ENCODE measurements around the gene ADAM12.

DNA sequence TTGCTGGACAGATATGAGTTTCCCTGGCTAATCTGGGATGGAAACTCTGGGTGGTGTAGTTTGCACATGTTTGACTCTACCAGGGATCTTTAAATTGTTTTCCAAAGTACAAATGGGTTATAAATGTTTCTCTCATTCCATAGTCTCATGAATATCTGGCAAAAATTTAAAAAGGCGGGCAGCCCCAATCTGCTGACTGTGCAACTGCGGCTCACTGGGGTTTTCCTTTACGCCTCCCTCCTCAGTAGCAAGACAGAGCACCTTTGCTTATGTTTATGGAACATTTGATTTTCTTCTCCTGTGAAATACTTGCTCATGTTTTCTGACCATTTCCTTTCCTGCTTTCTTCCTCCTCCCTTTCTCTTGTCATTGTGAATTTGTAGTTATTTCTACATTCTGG is 105.0 kb downstream of the ADAM12 start:
- TF ChIP-seq, protein P1, sequence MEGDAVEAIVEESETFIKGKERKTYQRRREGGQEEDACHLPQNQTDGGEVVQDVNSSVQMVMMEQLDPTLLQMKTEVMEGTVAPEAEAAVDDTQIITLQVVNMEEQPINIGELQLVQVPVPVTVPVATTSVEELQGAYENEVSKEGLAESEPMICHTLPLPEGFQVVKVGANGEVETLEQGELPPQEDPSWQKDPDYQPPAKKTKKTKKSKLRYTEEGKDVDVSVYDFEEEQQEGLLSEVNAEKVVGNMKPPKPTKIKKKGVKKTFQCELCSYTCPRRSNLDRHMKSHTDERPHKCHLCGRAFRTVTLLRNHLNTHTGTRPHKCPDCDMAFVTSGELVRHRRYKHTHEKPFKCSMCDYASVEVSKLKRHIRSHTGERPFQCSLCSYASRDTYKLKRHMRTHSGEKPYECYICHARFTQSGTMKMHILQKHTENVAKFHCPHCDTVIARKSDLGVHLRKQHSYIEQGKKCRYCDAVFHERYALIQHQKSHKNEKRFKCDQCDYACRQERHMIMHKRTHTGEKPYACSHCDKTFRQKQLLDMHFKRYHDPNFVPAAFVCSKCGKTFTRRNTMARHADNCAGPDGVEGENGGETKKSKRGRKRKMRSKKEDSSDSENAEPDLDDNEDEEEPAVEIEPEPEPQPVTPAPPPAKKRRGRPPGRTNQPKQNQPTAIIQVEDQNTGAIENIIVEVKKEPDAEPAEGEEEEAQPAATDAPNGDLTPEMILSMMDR (IDR thresholded peaks at IDR 0.05; ENCODE audit: low read length) = no peak
- TF ChIP-seq EZH2 (optimal IDR thresholded peaks at IDR 0.05; ENCODE audit: low read depth, low read length) = no peak
- TF ChIP-seq EZH2phosphoT487 (IDR thresholded peaks at IDR 0.05; ENCODE audit: low read length) = no peak
